Retinal pigment epithelial cell (primary cell): Measurements from ENCODE around the gene FBXO38.
A peak's percentile ranks its signal among the peaks of the same experiment; 100 is the strongest.

Experiments
- DNase-seq: peaks from one replicate; pipeline ENCODE4 v3.0.0-alpha.2; 2010; ENCODE audit warnings: low read depth
- H3K4me3 ChIP-seq: 2 replicates; pipeline ENCODE4 v1.5.1; 2011; ENCODE audit warnings: mild to moderate bottlenecking, low read length, control low read depth, moderate library complexity
- TF ChIP-seq, protein P1 (sequence below): conservative IDR thresholded peaks from 2 replicates; pipeline ENCODE4 v1.5.1; 2011; ENCODE audit warnings: low read depth, low read length, control low read depth, inconsistent platforms

The FBXO38 gene

DNA sequence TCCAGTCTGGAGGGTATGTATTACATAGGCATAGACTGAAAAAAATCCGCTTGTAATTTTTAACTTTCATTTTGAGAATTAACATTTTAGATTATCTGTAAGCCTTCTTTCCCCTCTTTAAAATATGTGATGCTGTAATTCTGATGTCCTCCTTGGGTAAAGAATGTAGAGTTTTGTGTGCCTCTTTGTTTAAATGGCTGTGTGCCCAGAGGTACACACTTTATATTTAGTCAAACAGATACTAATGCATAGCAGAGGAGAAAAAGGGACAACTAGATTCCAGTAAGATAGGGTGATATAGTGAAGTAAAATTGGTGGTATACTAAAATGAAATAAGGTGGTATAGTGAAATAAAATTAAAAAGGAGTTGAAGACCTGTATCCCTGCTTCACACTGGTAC is 1.3 kb downstream of the FBXO38 start:
- TF ChIP-seq, protein P1, sequence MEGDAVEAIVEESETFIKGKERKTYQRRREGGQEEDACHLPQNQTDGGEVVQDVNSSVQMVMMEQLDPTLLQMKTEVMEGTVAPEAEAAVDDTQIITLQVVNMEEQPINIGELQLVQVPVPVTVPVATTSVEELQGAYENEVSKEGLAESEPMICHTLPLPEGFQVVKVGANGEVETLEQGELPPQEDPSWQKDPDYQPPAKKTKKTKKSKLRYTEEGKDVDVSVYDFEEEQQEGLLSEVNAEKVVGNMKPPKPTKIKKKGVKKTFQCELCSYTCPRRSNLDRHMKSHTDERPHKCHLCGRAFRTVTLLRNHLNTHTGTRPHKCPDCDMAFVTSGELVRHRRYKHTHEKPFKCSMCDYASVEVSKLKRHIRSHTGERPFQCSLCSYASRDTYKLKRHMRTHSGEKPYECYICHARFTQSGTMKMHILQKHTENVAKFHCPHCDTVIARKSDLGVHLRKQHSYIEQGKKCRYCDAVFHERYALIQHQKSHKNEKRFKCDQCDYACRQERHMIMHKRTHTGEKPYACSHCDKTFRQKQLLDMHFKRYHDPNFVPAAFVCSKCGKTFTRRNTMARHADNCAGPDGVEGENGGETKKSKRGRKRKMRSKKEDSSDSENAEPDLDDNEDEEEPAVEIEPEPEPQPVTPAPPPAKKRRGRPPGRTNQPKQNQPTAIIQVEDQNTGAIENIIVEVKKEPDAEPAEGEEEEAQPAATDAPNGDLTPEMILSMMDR: no peak
- no peak for DNase-seq
- peak overlapping the region; percentile 86 for H3K4me3 ChIP-seq

DNA sequence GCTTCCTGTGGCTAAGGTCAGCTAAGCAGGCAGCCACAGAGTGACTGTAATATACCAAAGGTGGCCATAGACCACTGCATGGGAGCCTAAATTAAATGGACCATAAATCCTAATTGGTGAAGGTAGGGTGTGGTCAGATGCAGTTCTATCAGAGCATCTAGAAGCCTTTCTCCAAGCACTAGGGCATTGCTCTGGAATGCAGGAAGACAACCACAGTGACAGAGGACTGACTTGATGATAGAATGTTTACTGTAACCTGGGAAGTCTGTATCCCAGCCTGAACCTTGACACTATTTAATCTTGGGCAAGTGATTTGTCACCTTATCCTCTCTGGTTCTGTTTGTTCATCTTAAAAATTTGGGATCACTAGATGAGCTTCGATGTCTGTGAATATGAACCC is 2.3 kb downstream of the FBXO38 start:
- TF ChIP-seq, protein P1: no peak
- H3K4me3 ChIP-seq: no peak overlapping the region
- no peak for DNase-seq

DNA sequence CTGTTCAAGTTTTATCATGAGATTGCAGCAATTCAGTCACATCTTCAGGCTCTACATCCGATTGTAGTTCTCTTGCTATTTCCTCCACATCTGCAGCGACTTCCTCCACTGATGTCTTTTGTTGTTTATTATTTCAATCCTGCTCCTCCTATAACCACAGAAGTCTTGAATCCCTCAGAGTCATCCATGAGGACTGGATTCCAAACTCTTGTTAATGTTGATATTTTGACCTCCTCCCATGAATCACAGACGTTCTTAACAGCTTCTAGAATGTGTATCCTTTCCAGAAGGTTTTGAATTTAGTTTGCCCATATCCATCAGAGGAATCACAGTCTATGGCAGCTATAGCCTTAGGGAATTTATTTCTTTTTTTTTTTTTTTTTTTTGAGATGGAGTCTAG is 3.6 kb downstream of the FBXO38 start:
- no peak for DNase-seq
- TF ChIP-seq, protein P1: no peak
- no peak overlapping the region for H3K4me3 ChIP-seq

DNA sequence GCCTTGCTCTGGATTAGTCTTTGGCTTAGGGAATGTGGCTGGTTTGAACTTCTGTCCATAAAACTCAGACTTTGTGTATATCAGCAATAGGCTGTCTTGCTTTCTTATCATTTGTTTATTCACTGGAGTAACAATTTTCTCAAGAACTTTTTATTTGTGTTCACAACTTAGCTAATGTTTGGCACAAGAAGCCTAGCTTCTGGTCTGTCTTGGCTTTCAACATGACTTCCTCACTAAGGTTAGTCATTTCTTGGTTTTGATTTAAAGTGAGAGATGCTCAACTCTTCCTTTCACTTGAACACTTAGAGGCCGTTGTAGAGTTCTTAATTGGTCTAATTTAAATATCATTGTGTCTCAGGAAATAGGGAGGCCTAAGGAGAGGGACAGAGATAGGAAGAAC is 4.9 kb downstream of the FBXO38 start:
- DNase-seq: no peak
- H3K4me3 ChIP-seq: no peak overlapping the region
- TF ChIP-seq, protein P1: no peak

DNA sequence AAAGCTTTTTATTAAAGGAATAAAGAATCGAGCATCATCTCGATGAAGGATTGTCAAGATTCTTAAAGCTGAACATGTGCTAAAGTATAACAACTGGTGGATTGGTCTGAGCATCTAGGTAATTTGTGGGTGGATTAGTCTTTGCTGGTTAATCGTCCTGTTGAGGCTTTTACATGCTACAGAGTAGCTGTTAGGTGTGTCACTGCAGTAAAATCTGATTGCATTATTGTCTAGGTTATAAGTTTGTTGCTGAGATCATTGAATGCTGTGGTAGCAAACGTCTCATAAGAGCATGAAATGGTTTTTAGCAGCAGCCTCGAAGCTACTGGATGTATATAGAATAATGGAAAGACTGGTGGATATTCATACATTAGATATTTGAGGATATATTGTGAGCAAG is 7.2 kb downstream of the FBXO38 start:
- TF ChIP-seq, protein P1: no peak
- DNase-seq: no peak
- H3K4me3 ChIP-seq: no peak overlapping the region

DNA sequence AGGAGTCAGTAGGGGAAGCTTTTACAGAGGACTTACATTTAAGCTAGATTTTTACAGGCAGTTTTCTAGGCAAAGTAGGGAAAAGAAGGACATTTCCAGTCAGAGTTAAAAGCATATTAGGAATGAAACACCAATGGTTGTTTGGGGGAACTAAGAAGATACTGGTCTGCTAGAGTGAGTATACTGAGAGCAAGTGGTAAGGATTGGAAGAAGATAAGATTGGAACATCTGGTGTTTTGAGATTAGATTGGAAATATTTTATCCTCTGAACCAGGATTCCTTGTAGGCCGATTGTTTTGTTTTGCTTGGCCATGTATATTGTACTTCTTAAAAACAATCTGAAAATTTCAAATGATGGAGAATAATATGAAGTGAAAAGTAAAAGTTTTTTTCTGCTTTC is 7.7 kb downstream of the FBXO38 start:
- TF ChIP-seq, protein P1: no peak
- no peak overlapping the region for H3K4me3 ChIP-seq
- no peak for DNase-seq

DNA sequence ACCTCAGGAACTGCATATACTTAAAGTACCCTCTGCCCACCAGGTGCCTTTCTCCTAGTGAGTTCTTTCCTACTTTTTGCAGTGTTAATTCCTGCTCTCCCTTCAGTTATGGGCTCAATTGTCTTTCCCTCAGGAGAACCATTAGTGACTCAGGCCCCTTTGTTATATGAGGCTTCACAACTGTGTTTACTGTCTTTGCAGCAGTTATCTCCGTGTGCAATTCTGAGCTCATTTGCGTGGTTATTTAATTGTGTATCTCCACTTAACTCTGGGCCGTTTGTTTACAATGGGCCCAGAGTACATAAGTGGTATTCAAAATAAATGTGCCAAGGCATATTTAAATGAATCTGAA is 9.6 kb downstream of the FBXO38 start:
- no peak for DNase-seq

More for the DNA sequence above, 9.6 kb downstream of the FBXO38 start:
- TF ChIP-seq, protein P1: no peak
- no peak overlapping the region for H3K4me3 ChIP-seq
